GM12892 (cell line): ENCODE data around the gene TGFB2.

Experiments used
- POLR2AphosphoS5 ChIP-seq: IDR thresholded peaks from 2 replicates; pipeline ENCODE4 v1.6.1; 2011; ENCODE audit warnings: low read depth, low read length, control low read depth
- TAF1 ChIP-seq: IDR thresholded peaks from 2 replicates; pipeline ENCODE4 v1.6.1; 2011; ENCODE audit warnings: low read depth, mild to moderate bottlenecking, control low read depth, low read length, borderline replicate concordance

- TF ChIP-seq TAF1 (no peak), POLR2AphosphoS5 (no peak)
Measured at GRCh38 chr1:218357893-218358232, 12.7 kb downstream of the TGFB2 start.
